Measurements from ENCODE around the gene USP6. TPM values are rescaled to one million over a fixed set of nuclear protein-coding genes. Genes with fewer than 3 reads are reported as not detected.
"Not testable (repeated sequence)": the region's sequence is repeated elsewhere in the genome, so short reads cannot be mapped to it uniquely, and the experiment has no call there.

The USP6 gene
- total and polyA plus RNA-seq, 4 donors: under 0.01 to 0.18 (median 0.05) TPM; not detected in 1

DNA sequence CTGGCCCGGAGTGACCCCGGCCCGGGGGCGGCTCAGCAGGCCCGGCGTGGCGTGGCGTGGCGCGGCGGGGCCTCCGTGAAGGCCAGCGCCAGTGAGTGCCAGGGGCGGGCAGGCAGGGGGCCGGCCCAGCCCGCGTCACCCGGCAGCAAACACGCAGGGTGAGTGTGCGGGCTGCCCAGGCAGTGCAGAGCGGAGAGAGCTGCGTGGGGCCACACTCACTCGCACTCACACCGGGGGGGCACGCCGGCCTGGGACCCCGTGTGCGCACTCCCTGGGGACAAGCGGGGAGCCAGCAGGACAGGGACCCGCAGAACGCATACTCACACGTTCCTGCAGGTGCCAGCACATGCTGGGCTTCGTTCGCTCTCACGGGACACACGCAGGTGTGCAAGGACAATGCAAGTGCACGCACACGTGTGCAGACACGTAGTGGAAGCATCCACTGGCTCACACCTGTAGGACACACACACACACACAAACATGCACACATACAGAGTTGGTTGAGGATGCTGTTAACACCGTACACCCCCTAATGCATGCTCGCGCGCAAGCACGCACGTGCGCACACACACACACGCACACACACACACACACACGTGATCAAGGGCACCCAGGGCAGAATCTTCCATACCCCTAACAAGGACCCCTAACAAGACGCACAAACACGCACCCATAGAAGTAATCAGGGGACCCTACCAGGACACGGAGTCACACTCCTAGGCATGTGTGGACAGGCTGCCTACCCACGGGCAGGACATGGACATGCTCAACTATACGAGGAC is 7.7 kb downstream of the USP6 start:
- Histone ChIP-seq H3K4me1 (ENCODE audit: control insufficient read depth in 4 of 4, insufficient read depth in 4 of 4, low read length in 3 of 4) (peaks cover 0 to 6% (median 4%) of the 10 kb centered on the region in 4 donors), H3K4me3 (ENCODE audit: low read depth in 1 of 3, low read length in 3 of 3) (peak overlapping the region in 1 of 3 donors; percentile 34), H3K9ac (ENCODE audit: low read depth in 1 of 2, low read length in 2 of 2) (no peak overlapping the region), H3K27ac (ENCODE audit: low read depth in 1 of 2, low read length in 2 of 2) (no peak overlapping the region), H3K9me3 (ENCODE audit: control insufficient read depth in 4 of 4, low read length in 3 of 4) (peaks cover 0 to 3% (median 1%) of the 10 kb centered on the region in 4 donors), H3K36me3 (ENCODE audit: control insufficient read depth in 4 of 4, insufficient read depth in 3 of 4, low read depth in 1 of 4, low read length in 3 of 4) (no peaks in the 10 kb centered on the region), H3K27me3 (ENCODE audit: control insufficient read depth in 4 of 4, insufficient read depth in 4 of 4, low read length in 3 of 4) (peaks cover 0 to 2% (median 0%) of the 10 kb centered on the region in 4 donors)
- TF ChIP-seq, protein P1, sequence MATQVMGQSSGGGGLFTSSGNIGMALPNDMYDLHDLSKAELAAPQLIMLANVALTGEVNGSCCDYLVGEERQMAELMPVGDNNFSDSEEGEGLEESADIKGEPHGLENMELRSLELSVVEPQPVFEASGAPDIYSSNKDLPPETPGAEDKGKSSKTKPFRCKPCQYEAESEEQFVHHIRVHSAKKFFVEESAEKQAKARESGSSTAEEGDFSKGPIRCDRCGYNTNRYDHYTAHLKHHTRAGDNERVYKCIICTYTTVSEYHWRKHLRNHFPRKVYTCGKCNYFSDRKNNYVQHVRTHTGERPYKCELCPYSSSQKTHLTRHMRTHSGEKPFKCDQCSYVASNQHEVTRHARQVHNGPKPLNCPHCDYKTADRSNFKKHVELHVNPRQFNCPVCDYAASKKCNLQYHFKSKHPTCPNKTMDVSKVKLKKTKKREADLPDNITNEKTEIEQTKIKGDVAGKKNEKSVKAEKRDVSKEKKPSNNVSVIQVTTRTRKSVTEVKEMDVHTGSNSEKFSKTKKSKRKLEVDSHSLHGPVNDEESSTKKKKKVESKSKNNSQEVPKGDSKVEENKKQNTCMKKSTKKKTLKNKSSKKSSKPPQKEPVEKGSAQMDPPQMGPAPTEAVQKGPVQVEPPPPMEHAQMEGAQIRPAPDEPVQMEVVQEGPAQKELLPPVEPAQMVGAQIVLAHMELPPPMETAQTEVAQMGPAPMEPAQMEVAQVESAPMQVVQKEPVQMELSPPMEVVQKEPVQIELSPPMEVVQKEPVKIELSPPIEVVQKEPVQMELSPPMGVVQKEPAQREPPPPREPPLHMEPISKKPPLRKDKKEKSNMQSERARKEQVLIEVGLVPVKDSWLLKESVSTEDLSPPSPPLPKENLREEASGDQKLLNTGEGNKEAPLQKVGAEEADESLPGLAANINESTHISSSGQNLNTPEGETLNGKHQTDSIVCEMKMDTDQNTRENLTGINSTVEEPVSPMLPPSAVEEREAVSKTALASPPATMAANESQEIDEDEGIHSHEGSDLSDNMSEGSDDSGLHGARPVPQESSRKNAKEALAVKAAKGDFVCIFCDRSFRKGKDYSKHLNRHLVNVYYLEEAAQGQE (IDR thresholded peaks at IDR 0.05): no peak
- TF ChIP-seq HNF4G (IDR thresholded peaks at IDR 0.05) (no peak), NR2F2 (IDR thresholded peaks at IDR 0.05) (no peak), FOXA1 (IDR thresholded peaks at IDR 0.05) (no peak), RAD21 (IDR thresholded peaks at IDR 0.05) (no peak), TAF1 (conservative IDR thresholded peaks at IDR 0.05) (no peak), SP1 (IDR thresholded peaks at IDR 0.05) (no peak), EGR1 (IDR thresholded peaks at IDR 0.05; ENCODE audit: low read depth in 2 of 2) (no peak), JUND (IDR thresholded peaks at IDR 0.05) (no peak)
- TF ChIP-seq, protein P2, sequence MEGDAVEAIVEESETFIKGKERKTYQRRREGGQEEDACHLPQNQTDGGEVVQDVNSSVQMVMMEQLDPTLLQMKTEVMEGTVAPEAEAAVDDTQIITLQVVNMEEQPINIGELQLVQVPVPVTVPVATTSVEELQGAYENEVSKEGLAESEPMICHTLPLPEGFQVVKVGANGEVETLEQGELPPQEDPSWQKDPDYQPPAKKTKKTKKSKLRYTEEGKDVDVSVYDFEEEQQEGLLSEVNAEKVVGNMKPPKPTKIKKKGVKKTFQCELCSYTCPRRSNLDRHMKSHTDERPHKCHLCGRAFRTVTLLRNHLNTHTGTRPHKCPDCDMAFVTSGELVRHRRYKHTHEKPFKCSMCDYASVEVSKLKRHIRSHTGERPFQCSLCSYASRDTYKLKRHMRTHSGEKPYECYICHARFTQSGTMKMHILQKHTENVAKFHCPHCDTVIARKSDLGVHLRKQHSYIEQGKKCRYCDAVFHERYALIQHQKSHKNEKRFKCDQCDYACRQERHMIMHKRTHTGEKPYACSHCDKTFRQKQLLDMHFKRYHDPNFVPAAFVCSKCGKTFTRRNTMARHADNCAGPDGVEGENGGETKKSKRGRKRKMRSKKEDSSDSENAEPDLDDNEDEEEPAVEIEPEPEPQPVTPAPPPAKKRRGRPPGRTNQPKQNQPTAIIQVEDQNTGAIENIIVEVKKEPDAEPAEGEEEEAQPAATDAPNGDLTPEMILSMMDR (IDR thresholded peaks at IDR 0.05; ENCODE audit: low read depth, low read length, missing input control): no peak
- WGBS: 57% methylated on average over 53 of the region's 53 CpGs
- peak; percentile 25 for DNase-seq (ENCODE audit: low spot score)

- 76% methylated on average over 5 of the region's 5 CpGs for WGBS
- not testable (repeated sequence) for H3K9ac ChIP-seq (ENCODE audit: low read depth in 1 of 2, low read length in 2 of 2); H3K4me1 ChIP-seq (ENCODE audit: control insufficient read depth in 4 of 4, insufficient read depth in 4 of 4, low read length in 3 of 4); H3K27ac ChIP-seq (ENCODE audit: low read depth in 1 of 2, low read length in 2 of 2); H3K27me3 ChIP-seq (ENCODE audit: control insufficient read depth in 4 of 4, insufficient read depth in 4 of 4, low read length in 3 of 4); H3K9me3 ChIP-seq (ENCODE audit: control insufficient read depth in 4 of 4, low read length in 3 of 4); H3K4me3 ChIP-seq (ENCODE audit: low read depth in 1 of 3, low read length in 3 of 3); H3K36me3 ChIP-seq (ENCODE audit: control insufficient read depth in 4 of 4, insufficient read depth in 3 of 4, low read depth in 1 of 4, low read length in 3 of 4)
- DNase-seq (ENCODE audit: low spot score): peak; percentile 13
Observed at GRCh38 chr17:5124125-5124760, 8.4 kb downstream of the USP6 start.

DNA sequence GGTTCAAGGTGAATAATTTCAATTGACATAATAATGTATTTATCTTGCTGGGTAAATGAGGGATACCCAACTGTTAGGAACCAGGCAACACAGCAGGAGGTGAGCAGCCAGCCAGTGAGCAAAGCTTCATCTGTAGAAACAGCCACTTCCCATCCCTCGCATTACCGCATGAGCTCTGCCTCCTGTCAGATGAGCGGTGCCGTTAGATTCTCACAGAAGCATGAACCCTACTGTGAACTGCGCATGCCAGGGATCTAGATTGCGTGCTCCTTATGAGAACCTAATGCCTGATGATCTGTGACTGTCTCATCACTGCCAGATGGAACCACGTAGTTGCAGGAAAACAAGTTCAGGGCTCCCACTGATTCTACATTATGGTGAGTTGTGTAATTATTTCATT is 9.1 kb downstream of the USP6 start:
- H3K36me3 ChIP-seq (ENCODE audit: control insufficient read depth in 4 of 4, insufficient read depth in 3 of 4, low read depth in 1 of 4, low read length in 3 of 4); H3K4me3 ChIP-seq (ENCODE audit: low read depth in 1 of 3, low read length in 3 of 3); H3K4me1 ChIP-seq (ENCODE audit: control insufficient read depth in 4 of 4, insufficient read depth in 4 of 4, low read length in 3 of 4); H3K27me3 ChIP-seq (ENCODE audit: control insufficient read depth in 4 of 4, insufficient read depth in 4 of 4, low read length in 3 of 4); H3K9ac ChIP-seq (ENCODE audit: low read depth in 1 of 2, low read length in 2 of 2); H3K27ac ChIP-seq (ENCODE audit: low read depth in 1 of 2, low read length in 2 of 2); DNase-seq (ENCODE audit: low spot score); H3K9me3 ChIP-seq (ENCODE audit: control insufficient read depth in 4 of 4, low read length in 3 of 4): not testable (repeated sequence)
- WGBS: 84% methylated on average over 7 of the region's 7 CpGs
